Panc1 (cell line): Measurements from ENCODE around the gene SLC34A3. TPM values are rescaled to one million over a fixed set of nuclear protein-coding genes. Genes with fewer than 3 reads are reported as not detected.
"Not testable (repeated sequence)": the region's sequence is repeated elsewhere in the genome, so short reads cannot be mapped to it uniquely, and the experiment has no call there.

ENCODE experiments used
- ATAC-seq: fragments of 200-7000 bp; cut with Tn5 transposase; 2 replicates; pipeline ENCODE4 v1.9.1; 2020; ENCODE audit warnings: mild to moderate bottlenecking, moderate library complexity
- BruUV-seq: library from RNA; stranded (reverse); fragments of 400-500 nt; replicated peaks from 2 replicates; lab custom pipeline; 2021; lab: Mats Ljungman, UMichigan
- CTCF ChIA-PET: fragments of 300-600 bp; sonication (Branson Sonifier 250); formaldehyde crosslinking; loops from one replicate; lab custom pipeline; 2022; ENCODE audit warnings: antibody characterized with exemption; lab: Charles Lee
- POLR2A ChIA-PET: fragments of 300-600 bp; sonication (Branson Sonifier 250); formaldehyde crosslinking; loops from one replicate; lab custom pipeline; 2022; ENCODE audit warnings: antibody characterized with exemption; lab: Charles Lee
- DNase-seq: peaks from one replicate; pipeline ENCODE4 v3.0.0-alpha.2; 2010; ENCODE audit warnings: low read depth, low spot score
- H3K27ac ChIP-seq: 2 replicates; pipeline ENCODE4 v1.5.1; 2011; ENCODE audit warnings: mild to moderate bottlenecking, low read length, inconsistent platforms
- H3K27me3 ChIP-seq: fragments of 200-500 bp; sonication (Bioruptor generic); 2 replicates; pipeline ENCODE4 v1.6.0; 2014; ENCODE audit warnings: low read length, inconsistent platforms; ENCODE audit not compliant: control insufficient read depth, insufficient read depth
- H3K36me3 ChIP-seq: fragments of 200-500 bp; sonication (Bioruptor generic); 2 replicates; pipeline ENCODE4 v1.5.1; 2014; ENCODE audit warnings: inconsistent platforms, mild to moderate bottlenecking, low read length, moderate library complexity; ENCODE audit not compliant: control insufficient read depth, insufficient read depth
- H3K4me1 ChIP-seq: 2 replicates; pipeline ENCODE4 v1.5.1; 2011; ENCODE audit warnings: inconsistent platforms, mild to moderate bottlenecking, low read length, moderate library complexity; ENCODE audit not compliant: control insufficient read depth, insufficient read depth
- H3K4me3 ChIP-seq, 2 experiments: 2 replicates each; pipeline ENCODE4 v1.5.1; 2011 to 2012; ENCODE audit warnings: low read depth in 2 of 2, low read length in 2 of 2, mild to moderate bottlenecking in 2 of 2, inconsistent platforms in 1 of 2, moderate library complexity in 1 of 2
- H3K9me3 ChIP-seq: fragments of 200-500 bp; sonication (Bioruptor generic); 2 replicates; pipeline ENCODE4 v1.5.1; 2014; ENCODE audit warnings: low read depth, mild to moderate bottlenecking, inconsistent platforms, low read length, moderate library complexity; ENCODE audit not compliant: control insufficient read depth, insufficient read depth
- CTCF ChIP-seq: fragments of 450-650 bp; IDR thresholded peaks from 2 replicates; pipeline ENCODE4 v1.5.1; 2017; ENCODE audit warnings: mild to moderate bottlenecking
- POLR2AphosphoS5 ChIP-seq: IDR thresholded peaks from 2 replicates; pipeline ENCODE4 v1.6.1; 2012; ENCODE audit warnings: mild to moderate bottlenecking, low read depth, low read length, moderate library complexity
- REST ChIP-seq, 2 experiments: IDR thresholded peaks; 2 replicates each; pipeline ENCODE4 v1.6.1; 2011 to 2012; ENCODE audit warnings: low read depth in 2 of 2, control low read depth in 1 of 2, low read length in 1 of 2, mild to moderate bottlenecking in 1 of 2, moderate library complexity in 1 of 2; ENCODE audit not compliant: insufficient read depth in 1 of 2
- SIN3A ChIP-seq: IDR thresholded peaks from 2 replicates; pipeline ENCODE4 v1.6.1; 2012; ENCODE audit warnings: low read depth, mild to moderate bottlenecking, low read length, moderate library complexity, borderline replicate concordance; ENCODE audit not compliant: insufficient read depth
- TCF7L2 ChIP-seq: IDR thresholded peaks from 2 replicates; pipeline ENCODE4 v1.6.1; 2011; ENCODE audit warnings: mild to moderate bottlenecking, low read depth, low read length, inconsistent platforms
- in situ Hi-C: cut with HindIII; loops from 2 replicates; pipeline ENCODE4 v1.10.0; 2016; ENCODE audit warnings: low sequenced_read_pairs, low pct_unique_long_range_greater_than_20kb
- intact Hi-C: fragments of 100-400 bp; cut with micrococcal nuclease; formaldehyde crosslinking; loops from one replicate; pipeline ENCODE4 v1.10.0; 2022; ENCODE audit not compliant: unreplicated experiment
- total RNA-seq: library from RNA; stranded (reverse); gene quantifications from one replicate; pipeline ENCODE4 v1.2.1, GENCODE V29; 2021; ENCODE audit not compliant: unreplicated experiment

The SLC34A3 gene
- total RNA-seq, 1 experiment from 2014 or later, result not detected

DNA sequence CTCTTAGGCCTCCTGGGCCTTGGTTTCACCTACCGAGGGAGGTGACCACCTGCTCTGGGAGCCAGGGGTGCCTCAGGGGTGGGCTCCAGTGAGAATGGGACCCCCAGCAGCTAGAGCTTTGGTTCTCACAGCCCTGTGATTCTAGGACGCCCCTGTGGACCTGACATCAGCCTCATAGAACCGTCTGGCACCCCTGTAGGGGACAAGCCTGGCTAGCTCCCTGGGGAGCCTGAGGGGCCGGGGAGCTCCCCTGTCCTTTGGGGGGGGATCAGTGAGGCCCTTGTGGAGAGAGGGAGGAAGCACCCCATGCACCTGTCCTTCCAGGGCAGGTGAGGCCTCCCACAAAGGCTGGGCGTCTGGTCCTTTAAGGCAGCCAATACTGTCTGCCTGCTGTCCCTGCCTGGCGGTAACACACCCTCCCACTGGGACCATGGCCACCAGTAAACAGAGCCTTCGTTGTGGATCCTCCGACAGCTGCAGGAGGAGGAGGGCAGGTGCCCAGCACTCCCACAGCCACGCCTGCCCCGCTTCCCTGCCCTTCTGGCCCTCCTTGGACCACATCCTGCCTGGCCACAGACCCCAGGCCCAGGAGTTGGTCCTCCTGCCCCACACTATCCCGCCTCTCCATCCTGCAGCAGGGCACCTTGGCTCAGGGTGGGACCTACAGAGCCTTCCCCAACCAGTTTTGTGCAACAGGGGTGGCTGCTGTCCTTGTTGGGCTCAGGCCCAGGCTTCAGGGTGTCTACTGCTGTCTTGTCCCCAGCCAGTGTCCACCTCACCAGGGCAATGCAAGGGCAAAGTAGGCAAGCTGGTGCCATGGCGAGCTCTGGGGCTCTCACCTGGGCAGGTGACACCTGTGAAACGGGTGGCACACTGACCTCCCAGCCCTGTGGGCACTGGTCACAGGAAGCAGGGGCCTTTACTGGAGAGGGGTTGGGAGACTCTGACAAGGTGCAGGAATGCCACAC, 7.3 kb downstream of the SLC34A3 start:
- no peak for ATAC-seq
- BruUV-seq, result no TSS peak
- DNase-seq, result no peak

GRCh38 chr9:137239541-137240200, 9.0 kb downstream of the SLC34A3 start:
- ATAC-seq, intact Hi-C loops, H3K9me3 ChIP-seq, H3K27me3 ChIP-seq, CTCF ChIA-PET, DNase-seq, H3K36me3 ChIP-seq, in situ Hi-C loops, BruUV-seq: not testable (repeated sequence)
- peak overlapping the region; percentile 59 to 66 for H3K4me3 ChIP-seq
- peaks cover 42% of the 10 kb centered on the region for H3K4me1 ChIP-seq
- peak overlapping the region; percentile 90 for H3K27ac ChIP-seq
- POLR2A ChIA-PET, result interaction anchor here (0.6 kb wide), 1 partner anchor 96 kb away, joined by 3 read pairs; no protein-coding TSS in a partner anchor

More for the DNA sequence above, 7.3 kb downstream of the SLC34A3 start:
- intact Hi-C loops (no loop called here), in situ Hi-C loops (no loop called here)
- Histone ChIP-seq H3K4me1 (peaks cover 26% of the 10 kb centered on the region), H3K4me3 (no peak overlapping the region), H3K9me3 (no peaks in the 10 kb centered on the region), H3K27me3 (no peaks in the 10 kb centered on the region), H3K36me3 (peaks cover 4% of the 10 kb centered on the region), H3K27ac (peak overlapping the region; percentile 61)
- POLR2A ChIA-PET, result no interaction called here
- TF ChIP-seq REST (IDR thresholded peaks at IDR 0.05; ENCODE audit: insufficient read depth in 1 of 2, low read depth in 2 of 2, low read length in 1 of 2), result no peak
- TF ChIP-seq SIN3A, result no peak
- TF ChIP-seq CTCF, result no peak
- no peak; the same call in 1 of the 2 replicates for TF ChIP-seq POLR2AphosphoS5
- TF ChIP-seq TCF7L2, result no peak
- CTCF ChIA-PET, result no interaction called here
